Activated CD4-positive, alpha-beta T cell treated with anti-CD3 and anti-CD28 coated beads for 24 hours (primary cell): ENCODE results near the gene SFTPA2.
"Not testable (repeated sequence)": the region's sequence is repeated elsewhere in the genome, so short reads cannot be mapped to it uniquely, and the experiment has no call there.

Experiments used
- DNase-seq, 2 donors: peaks; one replicate each; pipeline ENCODE4 v3.0.0-alpha.2; 2020; ENCODE audit warnings: low read depth in 2 of 2

SFTPA2 gene

DNA sequence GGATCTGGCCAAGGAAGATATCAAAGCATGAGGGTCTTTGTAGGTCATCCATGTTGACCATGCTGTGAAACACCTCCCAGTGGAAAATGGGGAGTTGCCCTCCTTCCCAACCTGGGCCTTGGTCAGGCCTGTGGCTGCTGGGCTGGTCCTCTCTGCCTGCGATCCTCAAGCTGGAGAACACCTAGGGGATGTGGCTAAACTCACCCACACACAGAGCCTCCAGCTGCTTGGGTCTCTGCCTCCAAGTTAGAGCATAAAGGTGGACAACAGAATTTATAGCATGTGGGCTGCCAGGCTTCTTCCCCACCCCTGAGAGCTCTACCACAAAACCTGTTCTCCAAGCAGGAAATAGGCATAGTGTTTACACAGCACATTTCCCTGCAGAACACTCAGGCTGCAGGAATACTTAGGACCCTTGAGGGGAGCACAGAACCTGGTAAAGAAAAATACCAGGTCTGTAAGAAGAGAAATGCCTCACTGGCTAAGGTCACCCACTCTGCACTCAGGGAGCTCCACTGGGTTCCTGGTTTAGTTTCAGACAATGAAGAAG is at the start of gene SFTPA2:
SFTPA2 (minus strand) TSS at position 248 of the 550 bp plus-strand sequence. CDS start 924 bp downstream, outside the sequence.
- no peak for DNase-seq

DNA sequence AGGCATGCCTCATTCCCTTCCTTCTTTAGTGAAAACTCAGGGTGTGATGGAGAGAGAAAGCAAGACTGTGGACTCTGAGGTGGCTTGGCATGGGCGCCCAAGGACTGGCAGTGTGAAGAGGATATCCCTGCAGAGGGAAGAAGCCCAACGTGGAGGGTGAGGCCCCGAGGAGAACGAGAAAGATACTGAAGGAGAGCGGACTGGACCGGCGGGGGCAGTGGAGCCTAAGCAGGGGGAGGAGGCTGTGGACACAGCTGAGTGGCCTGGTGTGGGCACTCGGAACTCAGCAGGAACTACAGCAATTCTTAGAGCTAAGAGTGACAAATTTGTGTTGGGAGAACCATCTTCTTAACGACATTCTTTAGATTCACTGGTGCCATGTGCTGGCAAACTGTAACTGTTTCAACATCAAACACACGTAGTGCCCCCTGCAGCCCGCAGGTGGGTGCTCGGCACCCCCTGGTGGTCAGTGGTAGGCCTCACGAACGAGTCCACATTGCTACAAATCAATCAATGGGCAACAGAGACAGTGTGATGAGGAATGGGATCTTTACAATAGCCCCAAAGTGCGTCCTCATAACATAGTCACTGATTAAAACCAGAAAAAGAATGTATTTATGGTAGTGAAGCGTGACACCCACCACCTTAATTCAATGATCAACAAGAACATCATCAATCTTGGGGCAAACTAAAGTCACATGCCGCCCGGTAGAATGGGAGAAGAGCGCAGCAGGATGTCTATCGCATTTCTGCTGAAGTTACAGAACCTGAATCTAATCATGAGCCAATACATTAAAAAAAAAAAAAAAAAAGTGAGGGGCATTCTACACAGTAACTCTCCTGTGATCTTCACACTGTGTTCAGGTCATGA is 48.5 kb upstream of the SFTPA2 start:
- peak in 1 of 2 donors; percentile 7 for DNase-seq

DNA sequence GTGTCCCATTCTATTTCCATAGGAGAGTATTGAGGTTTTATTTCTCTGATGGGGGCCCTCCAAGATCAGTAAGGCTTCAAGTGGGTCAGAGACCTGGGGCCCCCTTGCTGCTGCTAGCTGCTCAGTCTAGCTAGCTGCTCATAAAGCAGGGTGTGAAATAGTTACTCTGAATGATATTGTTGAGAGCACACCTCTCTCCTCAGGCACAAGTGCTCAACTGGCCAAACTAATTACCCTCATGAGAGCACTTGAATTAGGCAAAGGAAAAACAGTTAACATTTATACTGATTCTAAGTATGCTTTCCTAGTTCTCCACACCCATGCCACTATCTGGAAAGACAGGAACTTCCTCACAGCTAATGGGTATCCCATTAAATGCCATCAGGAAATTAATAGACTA is 45.1 kb upstream of the SFTPA2 start:
- no peak for DNase-seq

DNA sequence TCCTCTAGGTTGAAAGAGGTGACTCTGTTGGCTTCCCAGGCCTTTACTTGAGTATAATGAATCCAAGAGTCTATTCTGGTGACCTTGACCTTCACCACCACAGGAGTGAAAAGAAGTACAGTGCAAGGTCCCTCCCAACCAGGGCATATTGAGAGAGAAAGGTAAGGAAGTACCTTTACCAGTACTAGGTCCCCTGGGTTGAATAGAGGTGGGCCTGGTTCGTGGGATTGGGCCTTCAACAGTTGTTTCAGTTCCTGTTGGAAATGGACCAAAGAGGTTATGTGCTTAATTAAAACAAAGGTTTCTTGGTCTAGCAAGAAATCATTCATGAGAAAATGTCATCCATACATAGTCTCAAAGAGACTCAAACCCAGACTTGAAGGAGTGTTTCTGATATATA is 44.1 kb upstream of the SFTPA2 start:
- DNase-seq = no peak

DNA sequence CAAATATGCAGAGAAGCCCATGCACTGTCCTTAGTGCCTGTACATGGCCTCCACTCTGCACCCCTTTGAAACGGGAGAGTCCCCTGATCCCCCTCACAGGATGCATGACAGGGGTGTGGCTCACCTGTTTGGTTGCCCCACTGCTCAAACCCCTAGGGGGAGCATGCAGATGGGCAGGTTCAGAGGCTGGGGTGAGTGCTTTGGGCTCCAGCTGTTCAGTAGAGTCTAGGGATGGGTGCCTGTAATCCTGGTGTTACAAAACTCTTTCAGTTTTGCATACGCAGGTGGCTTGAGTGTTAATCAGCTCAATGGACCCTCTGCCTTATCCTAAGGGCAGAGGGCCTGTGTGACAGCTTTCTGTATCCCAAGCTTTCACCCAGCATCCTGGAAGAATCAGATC is 42.7 kb upstream of the SFTPA2 start:
- DNase-seq = no peak

DNA sequence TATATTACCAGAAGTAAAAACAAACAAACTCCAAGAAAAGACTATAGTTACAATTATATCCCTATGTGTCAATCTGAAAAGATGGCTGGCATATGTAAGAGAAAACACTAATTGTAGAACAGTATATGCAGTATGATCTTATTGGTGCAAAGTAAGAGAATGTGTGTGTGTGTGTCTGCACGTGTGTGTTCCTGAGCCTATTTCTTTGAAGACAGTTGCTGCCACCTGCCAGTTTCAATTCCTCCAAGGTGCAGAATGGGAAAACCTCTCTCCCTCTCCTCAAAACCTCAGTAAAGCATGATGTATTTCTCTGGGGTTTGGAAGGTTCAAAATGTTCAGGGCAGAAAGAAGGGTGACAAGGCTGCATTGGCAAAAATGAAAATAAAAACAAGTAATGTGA is 41.7 kb upstream of the SFTPA2 start:
- no peak for DNase-seq

DNA sequence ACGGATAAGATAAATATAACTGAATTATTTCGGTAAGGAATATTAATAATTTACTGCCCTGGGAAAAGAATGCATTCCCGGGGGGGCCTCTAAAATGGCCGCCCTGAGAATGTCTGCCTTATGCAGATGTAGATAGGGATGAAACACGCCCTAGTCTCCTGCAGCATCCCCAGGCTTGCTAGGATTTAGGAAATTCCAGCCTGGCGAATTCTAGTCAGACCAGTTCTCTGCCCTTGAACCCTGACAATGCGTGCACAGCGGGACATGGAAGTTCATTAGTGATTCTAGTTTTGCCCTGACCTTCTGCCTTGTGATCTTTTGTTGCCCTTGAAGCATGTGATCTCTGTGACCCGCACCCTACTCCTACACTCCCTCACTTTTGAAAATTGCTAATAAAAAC is 39.4 kb upstream of the SFTPA2 start:
- not testable (repeated sequence) for DNase-seq

DNA sequence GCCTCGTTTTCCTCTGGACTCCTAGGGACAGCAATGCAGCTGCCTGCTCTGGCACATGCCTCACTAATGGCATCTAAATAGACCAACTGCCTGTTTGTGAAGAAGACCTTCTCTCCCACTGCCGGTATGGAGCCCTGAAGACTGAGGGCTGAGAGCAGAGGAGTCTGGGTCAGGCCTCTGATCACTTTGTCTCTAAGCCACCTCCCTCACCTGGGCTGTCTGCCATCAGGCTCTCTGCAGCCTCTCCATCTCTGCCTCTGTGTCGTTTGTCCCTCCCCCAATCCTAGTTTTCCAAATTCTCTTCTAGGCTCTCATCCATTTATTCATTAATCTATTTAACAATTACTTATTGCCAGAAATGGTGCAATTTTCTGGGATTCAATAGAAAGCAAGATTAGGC is 35.3 kb upstream of the SFTPA2 start:
- no peak for DNase-seq

DNA sequence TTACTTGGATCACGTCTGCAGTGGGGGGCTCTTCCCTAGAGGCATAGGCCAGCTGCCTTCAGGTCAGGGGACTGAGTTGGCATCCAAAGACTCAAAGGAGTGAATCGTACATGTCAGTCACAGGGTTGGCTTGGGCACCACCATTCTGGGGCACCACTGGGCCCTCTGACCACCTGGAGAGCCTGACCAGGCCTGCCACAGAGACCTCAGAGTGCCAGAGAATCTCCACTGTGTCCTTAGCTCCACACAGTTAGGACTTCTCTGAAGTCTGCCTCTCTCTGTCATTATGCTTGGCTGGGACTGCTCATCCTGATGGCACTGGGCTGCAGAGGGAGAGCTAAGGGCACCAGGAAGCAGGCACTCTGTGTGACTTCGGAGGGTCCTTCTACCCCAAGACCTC is 34.4 kb upstream of the SFTPA2 start:
- not testable (repeated sequence) for DNase-seq

DNA sequence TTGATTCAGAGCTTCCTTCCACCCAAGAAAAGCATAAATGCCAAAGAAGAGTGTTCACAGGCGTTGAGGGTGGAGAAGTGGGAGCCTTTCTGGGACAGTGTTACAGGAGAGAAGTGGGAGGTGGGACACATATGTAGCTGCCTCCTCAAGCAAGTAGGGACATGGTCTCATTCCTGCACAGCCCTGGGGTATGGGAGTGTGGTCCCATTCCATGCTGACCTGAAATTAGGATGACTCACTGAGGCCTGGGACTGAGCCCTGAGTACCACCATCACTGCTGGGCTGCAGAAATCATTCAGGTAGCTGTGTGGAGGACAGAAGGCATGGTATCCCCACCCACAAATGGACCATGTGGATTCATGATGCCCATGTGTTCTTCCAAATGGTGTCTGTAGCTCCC is 33.2 kb upstream of the SFTPA2 start:
- no peak for DNase-seq

DNA sequence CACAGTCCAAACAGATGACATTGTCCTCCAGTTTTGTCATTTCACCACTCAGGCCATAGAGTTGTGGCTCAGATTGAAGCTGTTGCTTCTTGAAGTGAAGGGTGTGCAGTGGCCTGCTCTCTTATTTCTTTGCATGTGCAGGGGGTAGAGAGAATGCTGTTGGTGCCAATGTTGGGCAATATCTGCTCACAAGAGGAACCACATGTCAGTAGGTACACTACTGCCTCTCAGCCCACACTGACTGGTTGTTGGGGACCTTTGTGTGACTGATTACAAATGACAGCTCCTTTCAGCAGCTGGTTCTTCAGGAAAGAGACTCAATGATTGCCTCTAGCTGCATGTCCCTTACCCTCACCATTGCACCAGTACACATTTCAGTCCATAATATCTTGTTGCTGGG is 28.6 kb upstream of the SFTPA2 start:
- no peak for DNase-seq

DNA sequence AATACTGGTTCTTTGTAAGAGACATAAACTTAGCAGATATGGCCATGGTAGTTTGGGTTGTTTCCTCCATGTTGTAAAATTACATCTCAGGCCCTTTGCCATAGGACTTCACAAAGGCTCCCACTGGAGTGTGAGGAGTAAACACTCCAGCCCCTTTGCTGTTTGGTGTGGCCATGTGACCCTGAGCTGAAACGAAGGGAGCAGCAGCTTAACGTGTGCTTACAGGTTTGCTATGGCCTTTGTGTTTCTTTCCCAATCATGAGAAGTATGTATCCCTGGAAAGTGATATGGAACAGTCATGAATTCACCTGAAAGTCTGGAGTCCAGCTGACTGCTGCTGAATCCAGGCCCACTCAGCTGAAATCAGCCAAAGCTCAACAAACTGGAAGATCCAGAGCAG is 26.7 kb upstream of the SFTPA2 start:
- DNase-seq = no peak

DNA sequence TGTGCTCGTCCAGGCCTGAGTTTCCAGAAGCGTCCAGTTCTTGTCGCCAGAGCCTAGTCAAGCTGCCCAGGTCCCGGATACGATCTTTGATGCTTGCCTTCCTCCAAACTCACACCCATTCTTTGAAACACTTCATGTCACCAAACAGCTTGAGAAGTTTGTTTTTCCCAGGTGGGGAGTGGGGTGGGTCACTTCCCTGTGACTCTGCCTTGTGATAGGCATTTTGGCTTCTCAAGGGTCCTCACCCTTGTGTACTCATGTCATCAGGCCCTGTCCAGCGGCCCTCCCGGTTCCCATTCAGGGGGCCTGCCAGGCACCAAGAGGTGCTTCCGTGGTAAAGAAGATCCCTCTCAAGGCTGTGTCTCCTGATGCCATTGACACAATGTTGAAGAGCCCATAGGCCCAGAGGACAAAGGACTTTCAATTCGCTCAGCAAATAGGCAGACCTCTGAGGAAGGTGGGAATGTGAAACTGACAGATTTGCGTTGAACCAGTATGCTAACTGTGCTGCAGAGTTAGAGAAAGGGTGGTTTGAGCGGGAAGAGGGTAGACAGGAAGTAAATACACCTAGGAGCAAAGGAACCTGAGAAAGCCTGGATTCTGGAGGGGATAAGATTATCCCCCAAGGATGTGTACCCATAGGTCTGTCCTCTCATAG is 25.8 kb upstream of the SFTPA2 start:
- DNase-seq = no peak

DNA sequence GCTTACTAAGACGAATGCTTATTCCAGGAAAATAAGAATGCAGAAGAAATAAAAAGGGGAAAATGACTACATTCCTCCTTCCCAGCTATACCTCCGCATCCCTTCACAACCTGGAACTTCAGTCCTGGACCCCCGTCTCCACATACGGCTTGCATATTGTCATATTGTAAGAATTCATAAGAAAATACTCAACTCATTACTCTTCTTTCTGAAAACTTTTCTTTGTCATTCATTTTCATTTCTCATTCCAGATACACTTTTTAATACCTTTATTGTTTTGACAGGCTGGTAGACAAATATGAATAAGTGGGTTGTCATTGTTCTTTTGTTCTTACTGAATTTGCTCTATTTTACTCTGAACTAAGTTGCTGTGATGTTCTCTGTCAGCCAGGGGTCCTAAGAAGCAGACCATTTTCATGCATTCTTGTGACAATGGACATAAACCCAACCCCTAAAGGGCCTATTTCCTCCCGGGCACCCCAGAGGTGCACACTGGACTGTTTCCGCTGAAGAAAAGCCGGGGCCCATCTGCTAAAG is 23.3 kb upstream of the SFTPA2 start:
- DNase-seq = no peak

DNA sequence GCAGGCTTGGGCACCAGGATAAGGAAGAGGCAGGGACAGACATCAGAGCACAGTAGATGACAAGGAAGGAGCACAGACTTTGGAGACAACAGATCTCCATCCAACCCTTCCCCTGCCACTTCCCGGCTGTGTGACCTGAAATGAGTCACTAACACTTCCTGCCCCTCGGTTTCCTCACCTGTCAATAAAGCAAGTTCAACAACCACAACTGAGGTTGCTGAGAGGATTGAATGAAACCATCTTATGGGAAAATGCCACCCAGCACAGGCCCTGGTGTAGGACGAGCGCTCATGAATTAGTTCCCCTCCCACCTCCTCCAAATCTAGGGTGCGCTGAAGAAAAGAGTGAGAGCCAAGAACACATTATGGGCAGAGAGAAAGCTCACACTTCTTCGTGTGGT is 22.7 kb upstream of the SFTPA2 start:
- not testable (repeated sequence) for DNase-seq

DNA sequence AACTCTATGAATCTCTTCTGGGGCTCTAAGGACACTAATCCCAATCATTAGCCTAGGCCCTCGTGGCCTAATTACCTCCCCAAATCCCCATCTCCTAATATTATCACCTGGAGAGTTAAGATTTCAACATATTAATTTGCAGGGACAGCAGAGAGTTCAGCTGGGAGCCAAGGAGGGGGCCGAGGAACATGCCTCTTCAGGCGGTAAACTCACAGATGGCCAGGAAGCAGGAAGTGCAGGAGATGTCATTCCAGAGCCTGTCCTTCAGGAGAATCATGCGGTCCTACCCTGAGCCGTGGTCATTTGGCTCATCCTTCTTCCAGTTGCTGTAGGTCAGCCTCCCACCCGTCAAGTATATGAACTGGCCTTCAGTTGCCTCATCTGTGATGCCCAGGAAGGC is 21.9 kb upstream of the SFTPA2 start:
- DNase-seq = no peak

DNA sequence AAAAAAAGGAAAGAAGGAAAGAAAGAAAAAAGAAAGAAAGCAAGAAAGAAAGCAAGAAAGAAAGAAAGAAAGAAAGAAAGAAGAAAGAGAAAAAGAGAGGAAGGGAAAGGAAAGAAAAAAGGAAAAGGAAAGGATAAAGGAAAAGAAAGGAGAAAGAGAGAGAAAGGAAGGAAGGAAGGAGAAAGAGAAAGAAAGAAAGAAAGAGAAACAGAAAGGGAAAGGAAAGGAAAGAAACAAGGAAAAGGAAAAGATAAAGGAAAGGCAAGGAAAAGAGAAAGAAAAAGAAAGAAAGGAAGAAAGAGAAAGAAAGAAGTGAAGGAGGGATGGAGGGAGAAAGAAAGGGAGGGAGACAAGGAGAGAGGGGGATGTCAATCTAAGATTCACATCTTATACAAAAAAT is 20.8 kb upstream of the SFTPA2 start:
- no peak for DNase-seq

DNA sequence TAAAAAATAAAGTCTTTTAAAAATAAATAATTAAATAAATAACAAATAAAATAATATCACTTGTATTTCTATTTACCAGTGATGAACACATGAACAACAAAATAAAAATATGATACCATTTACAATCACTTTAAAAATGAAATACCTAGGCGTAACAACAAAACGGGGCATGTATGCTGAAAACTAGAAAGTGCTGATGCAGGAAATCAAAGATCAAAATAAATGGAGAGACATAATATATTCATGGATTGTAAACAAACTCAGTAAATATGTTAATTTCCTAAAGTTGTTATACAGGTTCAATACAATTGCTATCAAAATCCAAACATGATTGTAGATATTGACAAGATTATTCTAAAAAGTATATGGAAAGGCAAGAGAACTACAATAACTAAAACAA is 19.2 kb upstream of the SFTPA2 start:
- DNase-seq = no peak

DNA sequence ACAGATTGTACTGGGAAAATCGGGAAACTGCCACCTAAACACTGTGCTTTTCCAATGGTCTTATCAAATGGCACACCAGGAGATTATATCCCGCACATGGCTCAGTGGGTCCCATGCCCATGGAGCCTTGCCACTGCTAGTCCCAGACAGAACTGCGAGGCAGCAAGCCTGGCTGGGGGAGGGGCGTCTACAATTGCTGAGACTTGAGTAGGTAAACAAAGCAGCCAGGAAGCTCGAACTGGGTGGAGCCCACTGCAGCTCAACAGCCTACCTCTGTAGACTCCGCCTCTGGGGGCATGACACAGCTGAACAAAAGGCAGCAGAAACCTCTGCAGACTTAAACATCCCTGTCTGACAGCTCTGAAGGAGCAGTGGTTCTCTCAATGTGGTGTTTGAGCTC is 10.4 kb upstream of the SFTPA2 start:
- DNase-seq = not testable (repeated sequence)

DNA sequence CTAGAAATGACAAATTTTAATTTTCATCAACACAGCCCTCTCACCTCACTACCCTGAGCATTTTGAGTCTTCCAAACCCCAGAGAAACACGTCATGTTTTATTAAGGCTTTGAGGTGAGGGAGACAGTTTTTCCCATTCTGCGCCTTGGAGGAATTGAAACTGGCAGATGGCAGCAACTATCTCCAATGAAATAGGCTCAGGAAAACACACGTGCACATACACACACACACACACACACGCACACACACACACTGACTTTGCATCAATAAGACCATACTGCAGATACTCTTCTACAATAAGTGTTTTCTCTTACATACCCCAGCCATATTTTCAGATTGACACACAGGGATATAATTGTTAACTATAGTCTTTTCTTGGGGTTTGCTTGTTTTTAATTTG is 3.2 kb upstream of the SFTPA2 start:
- no peak for DNase-seq

DNA sequence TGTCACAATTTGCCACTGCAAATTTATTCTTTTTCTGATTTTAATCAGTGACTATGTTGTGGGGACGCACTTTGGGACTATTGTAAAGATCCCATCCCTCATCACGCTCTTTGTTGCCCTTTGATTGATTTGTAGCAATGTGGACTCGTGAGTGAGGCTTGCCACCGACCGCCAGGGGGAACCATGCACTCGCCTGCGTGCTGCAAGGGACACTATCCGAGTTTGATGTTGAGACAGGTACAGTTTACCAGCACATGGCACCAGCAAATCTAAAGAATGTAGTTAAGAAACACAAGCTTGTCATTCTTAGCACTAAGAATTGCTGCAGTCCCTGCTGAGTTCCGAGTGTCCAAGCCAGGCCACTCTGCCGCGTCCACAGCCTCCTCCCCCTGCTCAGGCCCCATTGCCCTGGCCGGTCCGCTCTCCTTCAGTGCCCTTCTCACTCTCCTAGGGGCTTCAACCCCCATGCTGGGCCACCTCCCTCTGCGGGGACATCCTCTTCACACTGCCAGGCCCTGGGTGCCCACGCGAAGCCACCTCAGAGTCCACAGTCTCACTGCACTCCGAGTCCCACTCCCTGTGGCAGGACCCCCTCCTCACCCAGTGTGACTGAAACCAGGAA is 2.0 kb upstream of the SFTPA2 start:
- peak; percentile 30 to 58 for DNase-seq

DNA sequence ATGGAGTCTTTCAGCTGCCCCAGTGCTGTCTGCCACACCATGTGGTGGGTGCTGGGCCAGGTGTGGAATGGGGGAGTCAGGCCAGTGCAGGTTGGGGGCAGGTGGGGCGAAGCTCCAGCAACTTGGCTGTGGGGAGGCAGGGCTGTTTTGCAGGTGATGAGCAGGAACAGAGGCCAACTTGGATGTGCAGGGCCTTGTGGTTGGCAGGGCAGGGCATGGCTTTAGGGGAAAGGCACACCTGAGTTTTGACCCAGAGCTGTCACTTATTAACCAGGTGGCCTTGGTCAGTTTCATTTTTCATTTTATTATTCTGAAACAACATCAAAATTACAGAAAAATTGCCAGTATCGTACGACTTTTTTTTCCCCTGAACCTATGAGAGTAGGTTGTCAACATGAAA is 1.1 kb upstream of the SFTPA2 start:
- no peak for DNase-seq
